Erythroblast (primary cell): ENCODE data around the gene FRMD3.

ENCODE experiments used
- DNase-seq, 2 experiments: peaks; one replicate each; lab custom pipeline; 2025; lab: John Stamatoyannopoulos, UW
- GATA1 ChIP-seq: IDR thresholded peaks from 2 replicates; pipeline ENCODE4 v1.6.1; 2011; ENCODE audit warnings: low read depth, mild to moderate bottlenecking, control low read depth, low read length, moderate library complexity
- POLR2A ChIP-seq: IDR thresholded peaks from 2 replicates; pipeline ENCODE4 v1.6.1; 2011; ENCODE audit warnings: mild to moderate bottlenecking, low read length

The FRMD3 gene

GRCh38 chr9:83291196-83291595 is 247.0 kb downstream of the FRMD3 start:
- DNase-seq: no peak
- TF ChIP-seq GATA1 (no peak), POLR2A (no peak)

- TF ChIP-seq GATA1: no peak
- no peak for TF ChIP-seq POLR2A
- DNase-seq: no peak
Observed at GRCh38 chr9:83290692-83291091, 247.5 kb downstream of the FRMD3 start.

DNA sequence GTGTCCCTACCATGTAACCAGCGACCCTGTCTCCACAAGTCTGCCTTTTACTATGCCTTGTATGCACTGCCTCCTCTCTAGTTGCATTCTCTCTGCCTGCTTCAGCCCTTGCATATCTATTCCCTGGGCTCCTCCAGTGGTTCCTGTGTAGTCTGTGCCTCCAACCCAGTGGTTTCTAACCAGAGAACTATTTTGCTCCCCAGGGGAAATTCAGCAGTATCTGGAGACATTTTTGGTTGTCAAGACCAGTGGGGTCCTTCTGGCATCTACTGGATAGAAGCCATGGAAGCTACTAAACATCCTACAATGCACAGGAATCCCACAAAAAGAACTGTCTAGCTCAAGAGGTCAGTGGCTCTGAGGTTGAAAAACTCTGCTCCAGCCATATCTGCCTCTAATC is 251.2 kb downstream of the FRMD3 start:
- DNase-seq: no peak
- no peak for TF ChIP-seq GATA1
- TF ChIP-seq POLR2A: no peak

- DNase-seq: no peak
- TF ChIP-seq POLR2A (no peak), GATA1 (no peak)
Observed at GRCh38 chr9:83285445-83286225, 252.6 kb downstream of the FRMD3 start.

DNA sequence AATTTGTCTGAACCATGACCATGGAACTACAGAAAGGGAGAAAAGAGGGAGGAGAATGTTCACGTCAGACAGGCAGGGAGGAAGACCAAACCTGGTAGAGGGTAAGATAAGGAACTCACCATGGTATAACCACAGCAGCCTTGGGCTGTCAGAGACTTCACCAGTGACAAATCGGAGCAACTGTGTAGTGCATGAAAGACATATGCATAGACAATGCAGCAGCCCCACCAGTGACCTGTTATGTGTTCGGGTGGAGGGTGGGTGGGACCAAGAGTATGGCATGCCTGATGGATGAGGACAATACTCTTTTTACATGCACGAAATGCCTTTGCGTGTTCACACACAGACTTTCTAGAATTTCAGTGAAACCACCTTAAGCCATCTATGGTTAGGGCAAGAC is 253.5 kb downstream of the FRMD3 start:
- no peak for DNase-seq
- TF ChIP-seq GATA1 (no peak), POLR2A (no peak)

GRCh38 chr9:83283528-83283927 is 254.7 kb downstream of the FRMD3 start:
- no peak for DNase-seq
- no peak for TF ChIP-seq POLR2A
- TF ChIP-seq GATA1: no peak

DNA sequence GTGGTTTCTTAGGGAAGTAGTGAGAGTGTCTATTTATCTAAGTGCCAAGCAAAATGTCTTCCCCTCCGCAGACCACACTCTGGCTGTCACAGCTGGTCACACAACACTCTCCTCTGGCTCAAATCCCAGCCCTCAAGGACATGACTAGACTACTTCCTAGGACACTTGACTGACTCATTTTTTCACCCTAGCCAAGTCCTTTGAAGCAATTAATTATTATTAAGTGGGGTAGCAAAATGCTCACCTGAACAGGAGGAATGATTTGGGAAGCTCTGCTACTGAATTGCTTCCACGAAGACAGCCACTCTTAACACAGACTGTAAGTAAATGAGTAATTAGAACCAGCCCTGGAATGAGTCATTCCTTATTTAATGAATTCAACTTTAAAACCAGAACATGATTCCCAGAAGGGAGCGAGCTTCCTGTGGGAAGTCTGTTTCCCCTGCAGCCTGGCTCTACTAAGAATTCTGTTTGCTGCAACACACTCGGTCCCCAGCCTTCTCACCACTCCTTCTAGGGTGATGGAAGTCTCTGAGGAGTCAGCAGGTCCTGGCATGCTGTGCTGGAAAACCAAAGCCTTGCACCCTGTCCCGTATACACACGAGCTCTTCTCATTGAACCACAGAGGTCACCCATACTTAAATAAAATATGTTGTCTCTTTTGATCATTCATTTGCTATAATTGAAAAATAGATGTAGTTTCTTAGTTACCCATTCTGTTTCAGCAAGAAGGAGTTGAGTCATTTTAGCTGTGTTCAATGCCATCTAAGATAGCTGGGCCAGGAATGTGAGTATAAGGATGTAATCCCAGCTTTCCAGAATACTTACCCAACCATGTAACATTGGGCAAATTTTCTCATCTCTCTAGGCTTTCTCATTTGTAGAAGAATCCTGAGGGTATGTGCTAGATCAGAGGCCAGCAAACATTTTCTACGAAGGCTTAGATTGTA is 256.6 kb downstream of the FRMD3 start:
- DNase-seq: no peak
- TF ChIP-seq GATA1 (no peak), POLR2A (no peak)

GRCh38 chr9:83280790-83281189 is 257.4 kb downstream of the FRMD3 start:
- DNase-seq: no peak
- TF ChIP-seq POLR2A: no peak

- TF ChIP-seq POLR2A: no peak
- no peak for TF ChIP-seq GATA1
- no peak for DNase-seq
Observed at GRCh38 chr9:83280268-83280667, 257.9 kb downstream of the FRMD3 start.

- DNase-seq: no peak
- TF ChIP-seq GATA1 (no peak), POLR2A (no peak)
Observed at GRCh38 chr9:83274787-83275186, 263.4 kb downstream of the FRMD3 start.

GRCh38 chr9:83271665-83272071 is 266.5 kb downstream of the FRMD3 start:
- TF ChIP-seq GATA1 (no peak), POLR2A (no peak)
- DNase-seq: peak; percentile 11 to 44

GRCh38 chr9:83270116-83270515 is 268.1 kb downstream of the FRMD3 start:
- no peak for DNase-seq
- TF ChIP-seq GATA1: no peak
- no peak for TF ChIP-seq POLR2A

DNA sequence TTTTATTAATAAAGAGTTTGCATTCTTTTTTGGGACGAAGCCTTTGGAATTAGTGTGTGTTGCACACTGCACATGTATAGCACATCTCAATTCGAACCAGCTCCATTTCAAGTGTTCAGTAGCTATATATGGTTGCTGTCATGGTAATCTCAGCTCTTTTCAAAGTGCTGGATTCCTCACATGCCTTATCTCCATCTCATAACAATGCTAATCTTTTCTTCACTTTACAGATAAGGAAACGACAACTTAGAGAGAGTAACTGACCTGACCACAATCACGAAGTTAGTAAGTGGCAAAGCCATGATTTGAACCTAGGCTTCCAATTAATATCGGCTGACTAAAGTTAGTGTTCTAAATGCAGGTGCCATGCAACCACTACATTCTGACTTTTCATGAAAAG is 270.5 kb downstream of the FRMD3 start:
- no peak for DNase-seq
- TF ChIP-seq POLR2A: no peak
- no peak for TF ChIP-seq GATA1
